CD4-positive, alpha-beta T cell treated with Interferon gamma for 1 hour (primary cell): Measurements from ENCODE around the gene CPNE2.
"Not testable (repeated sequence)": the region's sequence is repeated elsewhere in the genome, so short reads cannot be mapped to it uniquely, and the experiment has no call there.

Experiments
- DNase-seq: peaks from one replicate; pipeline ENCODE4 v3.0.0-alpha.2; 2020

Gene CPNE2

GRCh38 chr16:57100445-57100844 is 8.1 kb downstream of the CPNE2 start:
- no peak for DNase-seq

- no peak for DNase-seq
Measured at GRCh38 chr16:57102888-57103851, 10.8 kb downstream of the CPNE2 start.

GRCh38 chr16:57104706-57105105 is 12.3 kb downstream of the CPNE2 start:
- DNase-seq = no peak

GRCh38 chr16:57105184-57105583 is 12.8 kb downstream of the CPNE2 start:
- no peak for DNase-seq

GRCh38 chr16:57106767-57107166 is 14.4 kb downstream of the CPNE2 start:
- DNase-seq = no peak

- no peak for DNase-seq
Measured at GRCh38 chr16:57107321-57107922, 15.0 kb downstream of the CPNE2 start.

- no peak for DNase-seq
Measured at GRCh38 chr16:57108432-57108831, 16.0 kb downstream of the CPNE2 start.

GRCh38 chr16:57109259-57110105 is 17.1 kb downstream of the CPNE2 start:
- not testable (repeated sequence) for DNase-seq

- no peak for DNase-seq
Measured at GRCh38 chr16:57110937-57111336, 18.6 kb downstream of the CPNE2 start.

GRCh38 chr16:57111420-57111819 is 19.0 kb downstream of the CPNE2 start:
- DNase-seq = no peak

- no peak for DNase-seq
Measured at GRCh38 chr16:57112403-57113041, 20.1 kb downstream of the CPNE2 start.

- DNase-seq = no peak
Measured at GRCh38 chr16:57113042-57113453, 20.7 kb downstream of the CPNE2 start.

DNA sequence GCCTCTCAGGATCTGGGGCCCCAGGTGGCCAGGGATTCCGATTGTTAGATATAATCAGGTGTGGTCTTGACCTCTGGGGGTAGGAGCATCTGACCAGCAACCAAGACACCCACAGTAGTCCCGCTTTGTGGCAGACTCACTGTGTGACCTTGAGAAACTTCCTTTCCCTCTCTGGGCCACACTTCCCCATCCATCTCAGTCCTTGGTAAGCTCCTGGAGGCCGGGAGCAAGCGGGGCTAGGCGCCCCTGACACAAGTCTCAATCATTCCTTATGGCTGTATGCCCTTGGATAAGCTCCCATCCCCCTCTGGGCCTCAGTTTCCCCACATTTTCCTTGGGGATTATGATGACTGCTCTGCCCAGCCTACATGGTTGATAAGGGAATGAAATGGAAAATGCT is 21.3 kb downstream of the CPNE2 start:
- no peak for DNase-seq

DNA sequence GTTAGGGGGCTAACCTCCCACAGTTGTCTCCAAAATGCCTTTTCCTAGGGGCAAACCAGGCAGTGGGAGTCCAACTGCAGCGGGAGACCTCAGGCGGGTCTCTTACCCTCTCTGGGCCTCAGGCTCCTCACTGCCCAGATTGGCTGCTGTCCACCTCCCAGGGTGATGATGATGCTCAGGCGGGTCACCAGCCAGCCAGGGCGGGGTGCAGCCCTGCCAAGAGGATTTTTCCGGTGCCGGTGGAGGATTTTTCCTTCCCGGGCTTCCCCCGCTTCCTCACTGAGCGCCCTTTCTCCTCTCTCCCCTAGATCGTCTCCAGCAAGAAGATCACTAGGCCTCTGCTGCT is 22.8 kb downstream of the CPNE2 start:
- DNase-seq = no peak

- no peak for DNase-seq
Measured at GRCh38 chr16:57115514-57116182, 23.3 kb downstream of the CPNE2 start.

- DNase-seq = no peak
Measured at GRCh38 chr16:57118461-57119084, 26.2 kb downstream of the CPNE2 start.

DNA sequence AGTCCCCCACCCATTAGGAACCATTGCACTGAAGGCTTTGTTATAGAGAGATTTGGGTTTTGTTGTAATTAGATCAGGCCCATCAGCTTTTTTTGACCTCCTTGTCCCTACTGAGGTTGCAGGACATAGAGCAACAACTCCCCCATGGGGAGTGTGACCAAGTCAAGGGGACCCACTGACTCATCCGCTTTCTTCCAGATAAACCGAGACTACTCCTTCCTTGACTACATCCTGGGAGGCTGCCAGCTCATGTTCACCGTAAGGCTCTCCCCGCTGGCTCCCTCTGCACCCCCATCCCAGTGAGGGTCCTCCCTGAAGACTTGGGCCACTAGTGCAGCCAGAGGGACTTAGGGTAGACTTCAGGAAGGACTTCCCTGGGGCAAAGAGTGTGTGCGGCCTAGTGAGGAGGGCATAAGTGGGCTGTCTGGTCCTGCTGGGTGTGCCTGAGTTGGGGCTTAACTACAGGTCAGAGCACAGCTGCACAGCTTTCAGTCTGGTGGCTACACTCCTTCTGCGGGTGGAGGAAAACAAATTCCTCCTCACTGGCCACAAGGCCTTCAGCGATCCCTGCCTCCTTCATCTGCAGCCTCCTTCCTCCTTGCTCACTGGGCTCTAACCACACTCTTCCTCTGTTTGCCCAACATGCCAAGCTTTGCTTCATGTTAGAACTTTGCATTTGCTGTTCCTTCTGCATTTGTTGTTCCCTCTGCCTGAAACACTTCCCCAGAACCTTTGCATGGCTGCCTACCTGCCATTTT is 31.0 kb downstream of the CPNE2 start:
- DNase-seq = no peak

- no peak for DNase-seq
Measured at GRCh38 chr16:57123974-57124674, 31.7 kb downstream of the CPNE2 start.

DNA sequence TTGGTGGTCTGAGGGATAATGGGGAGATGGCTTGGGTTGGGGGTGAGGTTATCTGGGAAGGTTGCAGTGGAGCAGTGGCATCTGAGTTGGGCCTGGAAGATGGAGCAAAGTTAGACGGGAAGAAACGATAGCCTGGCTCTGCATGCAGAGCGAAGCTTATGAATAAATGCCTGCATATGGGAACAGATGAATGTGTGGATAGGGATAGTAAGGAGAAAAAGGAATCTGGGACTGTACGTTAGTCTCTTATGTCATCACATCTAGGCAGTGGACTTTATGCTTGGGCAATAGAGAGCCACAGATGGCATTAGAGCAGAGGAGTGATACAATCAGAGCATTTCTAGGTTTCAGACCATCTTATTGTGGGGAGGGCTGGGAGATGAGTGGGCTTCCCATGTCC is 33.0 kb downstream of the CPNE2 start:
- no peak for DNase-seq

DNA sequence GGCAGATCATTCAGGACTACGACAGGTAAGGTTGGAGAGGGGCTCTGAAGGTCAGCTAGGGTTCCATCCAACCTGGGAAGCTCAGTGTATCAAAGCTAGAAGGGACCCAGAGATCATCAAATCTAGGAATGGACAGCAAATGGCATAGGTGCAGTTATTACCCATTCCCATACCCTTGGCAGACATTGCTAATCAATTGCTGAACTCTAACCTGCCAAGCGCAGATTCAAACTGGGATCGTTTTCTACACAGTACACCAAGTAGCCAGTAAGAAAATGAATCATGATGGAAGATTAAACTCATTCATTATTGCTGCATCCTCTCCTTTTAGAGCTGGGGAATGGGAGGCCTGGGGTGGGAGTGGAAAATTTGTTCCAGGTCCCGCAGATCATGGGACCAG is 33.6 kb downstream of the CPNE2 start:
- DNase-seq = no peak
